DOHH2 (cell line): ENCODE results near the gene RAD51B.

Experiments
- CTCF ChIP-seq: fragments of 200-600 bp; sonication (generic); IDR thresholded peaks from one replicate; pipeline ENCODE4 v1.5.1; 2014; ENCODE audit warnings: antibody characterized with exemption, mild to moderate bottlenecking, low read depth, low read length; ENCODE audit not compliant: poor library complexity, severe bottlenecking
- EZH2phosphoT487 ChIP-seq: fragments of 200-600 bp; sonication (generic); IDR thresholded peaks from 2 replicates; pipeline ENCODE4 v1.6.1; 2017; ENCODE audit warnings: borderline replicate concordance, mild to moderate bottlenecking, antibody characterized with exemption, low read length, moderate library complexity, mixed read lengths

GRCh38 chr14:67908052-67908754 is 88.6 kb downstream of the RAD51B start:
- TF ChIP-seq CTCF = no peak
- TF ChIP-seq EZH2phosphoT487 = no peak
